ENCODE data around the gene RBBP5. TPM values are rescaled to one million over a fixed set of nuclear protein-coding genes. Genes with fewer than 3 reads are reported as not detected.

The RBBP5 gene
- total RNA-seq, 4 donors from 2014 or later = 12.8 to 21.5 (median 19.0) TPM

DNA sequence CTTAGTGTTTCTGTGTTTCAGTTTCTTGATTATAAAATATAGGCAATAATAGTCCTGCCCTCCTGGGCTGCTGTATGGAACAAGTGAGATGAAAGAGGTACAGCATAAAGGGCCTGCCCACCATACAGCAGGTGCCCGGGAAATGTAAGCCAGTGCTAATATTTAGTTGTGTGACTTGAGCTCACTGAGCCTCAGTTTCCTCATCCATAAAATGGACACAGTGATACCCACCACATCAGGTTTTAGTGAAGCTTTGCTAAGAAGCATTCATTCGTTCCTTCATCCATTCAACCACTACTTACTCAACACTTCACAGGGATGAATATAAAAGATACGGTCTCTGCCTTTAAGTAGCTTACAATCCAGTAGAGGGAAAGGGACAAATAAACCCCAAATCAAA, 58.9 kb downstream of the RBBP5 start:
- Histone ChIP-seq H3K9me3 (no peaks in the 10 kb centered on the region), H3K27ac (no peak overlapping the region), H3K36me3 (no peaks in the 10 kb centered on the region), H3K27me3 (no peaks in the 10 kb centered on the region), H3K4me1 (peaks cover 3% of the 10 kb centered on the region), H3K4me3 (no peak overlapping the region)
- no peak for DNase-seq (ENCODE audit: low spot score in 2 of 2)
- TF ChIP-seq POLR2A (IDR thresholded peaks at IDR 0.05) = no peak
- TF ChIP-seq, protein P1, sequence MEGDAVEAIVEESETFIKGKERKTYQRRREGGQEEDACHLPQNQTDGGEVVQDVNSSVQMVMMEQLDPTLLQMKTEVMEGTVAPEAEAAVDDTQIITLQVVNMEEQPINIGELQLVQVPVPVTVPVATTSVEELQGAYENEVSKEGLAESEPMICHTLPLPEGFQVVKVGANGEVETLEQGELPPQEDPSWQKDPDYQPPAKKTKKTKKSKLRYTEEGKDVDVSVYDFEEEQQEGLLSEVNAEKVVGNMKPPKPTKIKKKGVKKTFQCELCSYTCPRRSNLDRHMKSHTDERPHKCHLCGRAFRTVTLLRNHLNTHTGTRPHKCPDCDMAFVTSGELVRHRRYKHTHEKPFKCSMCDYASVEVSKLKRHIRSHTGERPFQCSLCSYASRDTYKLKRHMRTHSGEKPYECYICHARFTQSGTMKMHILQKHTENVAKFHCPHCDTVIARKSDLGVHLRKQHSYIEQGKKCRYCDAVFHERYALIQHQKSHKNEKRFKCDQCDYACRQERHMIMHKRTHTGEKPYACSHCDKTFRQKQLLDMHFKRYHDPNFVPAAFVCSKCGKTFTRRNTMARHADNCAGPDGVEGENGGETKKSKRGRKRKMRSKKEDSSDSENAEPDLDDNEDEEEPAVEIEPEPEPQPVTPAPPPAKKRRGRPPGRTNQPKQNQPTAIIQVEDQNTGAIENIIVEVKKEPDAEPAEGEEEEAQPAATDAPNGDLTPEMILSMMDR (IDR thresholded peaks at IDR 0.05) = no peak
- no peak for TF ChIP-seq POLR2AphosphoS5 (IDR thresholded peaks at IDR 0.05)
- no peak for TF ChIP-seq EP300 (IDR thresholded peaks at IDR 0.05)
- 95% methylated on average over 3 of the region's 3 CpGs for WGBS

DNA sequence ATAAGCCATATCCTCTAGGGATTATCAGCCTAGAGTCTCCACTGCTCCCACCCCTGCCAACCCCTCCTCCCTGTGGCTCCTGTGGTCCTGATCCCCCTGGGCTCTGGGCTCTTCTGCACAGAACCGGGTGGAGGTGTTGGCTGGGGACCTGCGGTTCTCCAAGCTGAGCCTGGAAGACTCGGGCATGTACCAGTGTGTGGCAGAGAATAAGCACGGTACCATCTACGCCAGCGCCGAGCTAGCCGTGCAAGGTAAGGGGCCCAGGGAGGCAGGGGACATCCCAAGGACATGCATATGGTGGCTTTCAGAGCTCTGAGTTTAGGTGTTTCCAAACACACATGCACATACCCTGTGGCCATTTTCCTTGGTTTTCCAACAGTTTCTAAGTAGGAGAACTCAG, 59.5 kb downstream of the RBBP5 start:
- Histone ChIP-seq H3K27me3 (no peaks in the 10 kb centered on the region), H3K9me3 (no peaks in the 10 kb centered on the region), H3K27ac (no peak overlapping the region), H3K4me1 (peaks cover 3% of the 10 kb centered on the region), H3K36me3 (no peaks in the 10 kb centered on the region), H3K4me3 (no peak overlapping the region)
- no peak for DNase-seq (ENCODE audit: low spot score in 2 of 2)
- no peak for TF ChIP-seq POLR2AphosphoS5 (IDR thresholded peaks at IDR 0.05)
- no peak for TF ChIP-seq EP300 (IDR thresholded peaks at IDR 0.05)
- no peak for TF ChIP-seq POLR2A (IDR thresholded peaks at IDR 0.05)
- TF ChIP-seq, protein P1 (IDR thresholded peaks at IDR 0.05) = no peak
- 94% methylated on average over 8 of the region's 8 CpGs for WGBS

DNA sequence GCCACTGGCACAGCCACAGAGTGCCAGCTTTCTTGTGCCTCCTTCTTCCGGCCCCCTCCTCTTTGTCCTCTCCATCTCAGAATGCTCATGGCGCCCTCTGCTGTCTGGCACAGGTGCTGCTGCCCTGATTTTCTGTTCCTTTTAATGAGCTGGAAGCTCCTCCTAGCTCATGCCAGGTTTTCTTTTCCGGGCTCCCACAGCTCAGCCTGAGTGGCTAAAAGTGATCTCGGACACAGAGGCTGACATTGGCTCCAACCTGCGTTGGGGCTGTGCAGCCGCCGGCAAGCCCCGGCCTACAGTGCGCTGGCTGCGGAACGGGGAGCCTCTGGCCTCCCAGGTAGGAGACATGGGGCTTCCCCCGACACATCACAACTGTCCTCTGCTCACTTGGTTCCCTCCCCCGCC, 60.1 kb downstream of the RBBP5 start:
- TF ChIP-seq, protein P1 (IDR thresholded peaks at IDR 0.05) = peak; percentile 69 to 87
- TF ChIP-seq EP300 (IDR thresholded peaks at IDR 0.05) (no peak), POLR2A (IDR thresholded peaks at IDR 0.05) (no peak)
- Histone ChIP-seq H3K27me3 (no peaks in the 10 kb centered on the region), H3K4me3 (no peak overlapping the region), H3K36me3 (no peaks in the 10 kb centered on the region), H3K9me3 (no peaks in the 10 kb centered on the region), H3K4me1 (peaks cover 3% of the 10 kb centered on the region), H3K27ac (no peak overlapping the region)
- no peak for DNase-seq (ENCODE audit: low spot score in 2 of 2)
- 29% methylated on average over 12 of the region's 13 CpGs for WGBS

DNA sequence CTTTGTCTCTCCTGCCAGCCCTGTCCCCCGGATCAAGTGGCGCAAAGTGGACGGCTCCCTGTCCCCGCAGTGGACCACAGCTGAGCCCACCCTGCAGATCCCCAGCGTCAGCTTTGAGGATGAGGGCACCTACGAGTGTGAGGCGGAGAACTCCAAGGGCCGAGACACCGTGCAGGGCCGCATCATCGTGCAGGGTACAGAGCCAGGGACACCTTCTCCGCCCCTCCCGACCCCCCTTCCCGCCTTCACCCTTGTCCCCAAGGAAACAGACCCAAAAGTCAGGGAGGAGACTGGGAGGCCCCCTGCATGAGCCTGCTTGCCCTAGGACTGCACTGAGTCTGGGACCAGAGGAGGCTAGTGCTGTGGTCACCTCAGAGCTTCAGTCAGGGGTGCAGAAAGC, 60.6 kb downstream of the RBBP5 start:
- no peaks in the 10 kb centered on the region for H3K9me3 ChIP-seq
- H3K27me3 ChIP-seq = no peaks in the 10 kb centered on the region
- no peak overlapping the region for H3K27ac ChIP-seq
- H3K4me1 ChIP-seq = peaks cover 3% of the 10 kb centered on the region
- 30% methylated on average over 2 of the region's 14 CpGs for WGBS
- no peak overlapping the region for H3K4me3 ChIP-seq
- DNase-seq (ENCODE audit: low spot score in 2 of 2) = no peak
- TF ChIP-seq POLR2AphosphoS5 (IDR thresholded peaks at IDR 0.05) = no peak
- TF ChIP-seq, protein P1 (IDR thresholded peaks at IDR 0.05) = no peak
- TF ChIP-seq EP300 (IDR thresholded peaks at IDR 0.05) = no peak
- TF ChIP-seq POLR2A (IDR thresholded peaks at IDR 0.05) = no peak
- H3K36me3 ChIP-seq = no peaks in the 10 kb centered on the region

DNA sequence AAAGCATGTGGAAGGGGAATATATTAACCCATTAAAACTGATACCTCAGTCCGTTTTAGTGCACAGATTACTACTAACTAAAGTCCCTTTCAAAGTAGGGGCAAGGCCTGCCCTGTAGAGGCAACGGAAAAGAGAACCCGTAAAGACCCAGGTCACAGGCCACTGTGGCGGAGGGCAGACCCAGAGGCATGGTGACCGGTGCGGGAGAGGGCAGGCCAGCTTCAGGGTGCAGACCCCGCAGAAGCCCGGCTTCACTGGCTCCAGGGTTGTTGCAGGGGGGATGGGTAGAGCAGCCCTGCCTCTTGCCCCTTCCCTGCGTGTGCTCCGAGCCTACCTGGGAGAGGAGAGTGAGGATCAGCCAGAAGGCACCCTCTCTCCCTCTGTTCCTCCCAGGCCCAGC, 61.0 kb downstream of the RBBP5 start:
- WGBS = 86% methylated on average over 8 of the region's 10 CpGs
- TF ChIP-seq POLR2AphosphoS5 (IDR thresholded peaks at IDR 0.05) (no peak), EP300 (IDR thresholded peaks at IDR 0.05) (no peak), POLR2A (IDR thresholded peaks at IDR 0.05) (no peak)
- TF ChIP-seq, protein P1 (IDR thresholded peaks at IDR 0.05) = no peak
- H3K4me1 ChIP-seq = peaks cover 3% of the 10 kb centered on the region

More for the DNA sequence above, 61.0 kb downstream of the RBBP5 start:
- Histone ChIP-seq H3K36me3 (no peaks in the 10 kb centered on the region), H3K9me3 (no peaks in the 10 kb centered on the region), H3K4me3 (no peak overlapping the region), H3K27me3 (no peaks in the 10 kb centered on the region), H3K27ac (no peak overlapping the region)
- no peak for DNase-seq (ENCODE audit: low spot score in 2 of 2)
